ENCODE data around the gene HDAC1. TPM values are rescaled to one million over a fixed set of nuclear protein-coding genes. Genes with fewer than 3 reads are reported as not detected.

HDAC1 gene
- total RNA-seq, 4 donors from 2014 or later, result 8.7 to 23.8 (median 11.8) TPM

DNA sequence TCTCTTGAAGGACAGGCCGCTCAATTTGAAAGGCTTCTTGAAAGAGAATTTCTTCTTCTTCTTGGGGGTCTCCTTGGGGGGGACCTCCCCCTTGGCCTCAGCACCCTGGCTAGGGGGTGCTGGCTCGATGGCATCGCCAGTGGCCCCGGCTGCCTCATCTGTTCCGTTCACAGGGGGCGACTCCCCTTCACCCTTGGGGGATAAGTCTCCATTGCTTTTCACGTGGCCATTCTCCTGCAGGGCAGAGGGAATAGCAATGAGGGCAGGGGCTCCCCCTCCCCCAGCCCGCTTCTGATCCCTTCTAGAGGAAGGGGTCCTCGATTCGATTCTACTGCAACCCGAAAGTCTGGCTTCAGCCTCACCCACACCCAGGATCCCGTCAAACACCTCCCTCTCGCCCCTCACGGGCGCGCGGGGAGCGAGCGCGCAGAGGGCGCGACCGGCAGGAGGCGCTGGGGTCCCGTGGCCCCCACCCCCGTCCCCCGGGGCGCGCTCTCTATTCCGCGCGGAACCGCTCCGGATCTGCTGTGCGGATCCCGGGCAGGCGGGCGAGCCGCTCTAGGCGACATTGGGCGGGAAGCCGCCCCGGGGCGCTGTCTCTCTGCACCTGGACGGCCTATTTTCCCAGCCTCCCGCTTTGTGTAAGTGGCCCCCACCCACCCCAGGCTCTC, 43.1 kb downstream of the HDAC1 start:
- peak overlapping the region; percentile 52 to 74 (median 64) for H3K4me3 ChIP-seq
- DNase-seq (no peak), ATAC-seq (peak; percentile 27 to 54)
- intact Hi-C loops (cut with DNase I; ENCODE audit: low total_unique reads), result loop anchor here (1.0 to 2.0 kb wide), 2 partner anchors 28 to 42 kb away; partner anchors contain the start of gene HDAC1
- H3K9me3 ChIP-seq, result no peaks in the 10 kb centered on the region
- H3K36me3 ChIP-seq, result peaks cover 0 to 23% of the 10 kb centered on the region in 2 donors
- H3K27ac ChIP-seq, result peak overlapping the region in 3 of 4 donors; percentile 33 to 62 (median 40)
- in situ Hi-C loops (cut with MboI; ENCODE audit: low sequenced_read_pairs in 4 of 4), result no loop called here
- no peaks in the 10 kb centered on the region for H3K27me3 ChIP-seq
- H3K4me1 ChIP-seq, result peaks cover 4 to 6% of the 10 kb centered on the region in 2 donors
- no peak for TF ChIP-seq POLR2A (IDR thresholded peaks at IDR 0.05)
- peak; percentile 18 to 65 (median 55) for TF ChIP-seq CTCF (IDR thresholded peaks at IDR 0.05 in 4 of 5, conservative IDR thresholded peaks at IDR 0.05 in 1 of 5)

DNA sequence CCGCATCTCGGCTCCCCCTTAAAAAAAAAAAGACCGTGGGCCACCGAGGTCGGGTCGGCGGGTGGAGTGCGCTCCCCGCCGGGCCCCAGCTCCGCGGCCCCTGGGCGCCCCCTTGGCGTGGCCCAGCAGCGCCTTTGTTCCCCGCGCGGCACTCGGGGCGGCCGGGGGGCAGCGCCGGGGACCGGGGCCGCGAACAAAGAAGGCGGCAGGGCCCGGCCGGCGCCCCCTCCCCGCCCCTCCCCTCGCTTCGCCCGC, 43.6 kb downstream of the HDAC1 start:
- TF ChIP-seq POLR2A (IDR thresholded peaks at IDR 0.05), result no peak
- no peak for TF ChIP-seq CTCF (IDR thresholded peaks at IDR 0.05 in 4 of 5, conservative IDR thresholded peaks at IDR 0.05 in 1 of 5)
- Histone ChIP-seq H3K36me3 (peaks cover 0 to 23% of the 10 kb centered on the region in 2 donors), H3K27me3 (no peaks in the 10 kb centered on the region), H3K27ac (peak overlapping the region in 3 of 4 donors; percentile 33 to 62 (median 40)), H3K4me3 (peak overlapping the region; percentile 52 to 74 (median 64)), H3K9me3 (no peaks in the 10 kb centered on the region), H3K4me1 (peaks cover 4 to 6% of the 10 kb centered on the region in 2 donors)
- DNase-seq (no peak), ATAC-seq (peak in 1 of 2 donors; percentile 5)
- intact Hi-C loops (cut with DNase I; ENCODE audit: low total_unique reads), result loop anchor here (1.0 to 2.0 kb wide), 2 partner anchors 28 to 43 kb away; partner anchors contain the start of gene HDAC1
- in situ Hi-C loops (cut with MboI; ENCODE audit: low sequenced_read_pairs in 4 of 4), result no loop called here

GRCh38 chr1:32335790-32336590, 44.1 kb downstream of the HDAC1 start, which contains the start of gene MARCKSL1:
TSS of gene MARCKSL1 (minus strand) at chr1:32336233. CDS start at chr1:32336033, 200 bp downstream.
- Histone ChIP-seq H3K27ac (peak within 1 kb of the TSS; percentile 29 to 62 (median 51)), H3K36me3 (peaks cover 0 to 19% of the 10 kb centered on the region in 2 donors), H3K4me3 (peak within 1 kb of the TSS; percentile 58 to 74 (median 66)), H3K9me3 (no peaks in the 10 kb centered on the region), H3K27me3 (no peaks in the 10 kb centered on the region), H3K4me1 (peaks cover 4 to 6% of the 10 kb centered on the region in 2 donors)
- ATAC-seq, result peak; percentile 66 to 68
- no peak for TF ChIP-seq CTCF (IDR thresholded peaks at IDR 0.05 in 4 of 5, conservative IDR thresholded peaks at IDR 0.05 in 1 of 5)
- peak; percentile 81 to 90 for TF ChIP-seq POLR2A (IDR thresholded peaks at IDR 0.05)
- in situ Hi-C loops (cut with MboI; ENCODE audit: low sequenced_read_pairs in 4 of 4), result no loop called here
- peak; percentile 31 to 45 for DNase-seq
- intact Hi-C loops (cut with DNase I; ENCODE audit: low total_unique reads), result loop anchor here (1.0 to 2.0 kb wide), 3 partner anchors 15 to 43 kb away; partner anchors contain the start of gene HDAC1

GRCh38 chr1:32336591-32336932, 44.7 kb downstream of the HDAC1 start:
- Histone ChIP-seq H3K9me3 (no peaks in the 10 kb centered on the region), H3K4me3 (peak overlapping the region; percentile 58 to 74 (median 66)), H3K27me3 (no peaks in the 10 kb centered on the region), H3K27ac (peak overlapping the region in 3 of 4 donors; percentile 25 to 43 (median 39)), H3K36me3 (peaks cover 0 to 13% of the 10 kb centered on the region in 2 donors), H3K4me1 (peaks cover 4 to 6% of the 10 kb centered on the region in 2 donors)
- in situ Hi-C loops (cut with MboI; ENCODE audit: low sequenced_read_pairs in 4 of 4), result no loop called here
- ATAC-seq (no peak), DNase-seq (no peak)
- intact Hi-C loops (cut with DNase I; ENCODE audit: low total_unique reads), result loop anchor here (1.0 kb wide), 1 partner anchor 15 kb away; no protein-coding TSS in a partner anchor
- TF ChIP-seq CTCF (IDR thresholded peaks at IDR 0.05 in 4 of 5, conservative IDR thresholded peaks at IDR 0.05 in 1 of 5) (no peak), POLR2A (IDR thresholded peaks at IDR 0.05) (no peak)
